ENCODE data around the gene CFAP58.

CFAP58 gene

GRCh38 chr10:104492329-104492940, 138.8 kb downstream of the CFAP58 start:
- no peak for DNase-seq

- DNase-seq = no peak
Measured at GRCh38 chr10:104498347-104499081, 144.9 kb downstream of the CFAP58 start.

- DNase-seq = no peak
Measured at GRCh38 chr10:104501449-104501848, 147.8 kb downstream of the CFAP58 start.

GRCh38 chr10:104501864-104502579, 148.4 kb downstream of the CFAP58 start:
- no peak for DNase-seq

- DNase-seq = no peak
Measured at GRCh38 chr10:104502907-104503306, 149.3 kb downstream of the CFAP58 start.
